Smooth muscle cell (in vitro differentiated cells): ENCODE results near the gene IDH1. TPM values are rescaled to one million over a fixed set of nuclear protein-coding genes. Genes with fewer than 3 reads are reported as not detected.

Experiments
- DNase-seq: peaks from one replicate; lab custom pipeline; 2025; ENCODE audit not compliant: unreplicated experiment; lab: John Stamatoyannopoulos, UW
- H2AFZ ChIP-seq: fragments of 200-600 bp; sonication (generic); 2 replicates; pipeline ENCODE4 v1.6.0; 2016; ENCODE audit warnings: antibody characterized with exemption, low read depth, mild to moderate bottlenecking
- H3F3A ChIP-seq: fragments of 200-600 bp; sonication (generic); 2 replicates; pipeline ENCODE4 v1.6.0; 2017; ENCODE audit warnings: antibody characterized with exemption, low read depth
- H3K27ac ChIP-seq: fragments of 200-600 bp; sonication (generic); 2 replicates; pipeline ENCODE4 v1.5.1; 2016; ENCODE audit warnings: low read depth, mild to moderate bottlenecking
- H3K27me3 ChIP-seq: fragments of 200-600 bp; sonication (generic); 2 replicates; pipeline ENCODE4 v1.6.1; 2016; ENCODE audit warnings: low read depth, mild to moderate bottlenecking
- H3K36me3 ChIP-seq: fragments of 200-600 bp; sonication (generic); 2 replicates; pipeline ENCODE4 v1.5.1; 2016; ENCODE audit warnings: low read depth
- H3K4me1 ChIP-seq: fragments of 200-600 bp; sonication (generic); 2 replicates; pipeline ENCODE4 v1.5.1; 2016; ENCODE audit warnings: low read depth
- H3K4me2 ChIP-seq: fragments of 200-600 bp; sonication (generic); 2 replicates; pipeline ENCODE4 v1.6.0; 2016; ENCODE audit warnings: mild to moderate bottlenecking
- H3K4me3 ChIP-seq: fragments of 200-600 bp; sonication (generic); 2 replicates; pipeline ENCODE4 v1.5.1; 2016; ENCODE audit warnings: mild to moderate bottlenecking
- H3K79me2 ChIP-seq: fragments of 200-600 bp; sonication (generic); 2 replicates; pipeline ENCODE4 v1.6.0; 2016; ENCODE audit warnings: low read depth, mild to moderate bottlenecking
- H3K9ac ChIP-seq: fragments of 200-600 bp; sonication (generic); 2 replicates; pipeline ENCODE4 v1.6.0; 2016; ENCODE audit warnings: low read depth
- H3K9me3 ChIP-seq: fragments of 200-600 bp; sonication (generic); replicated peaks from 2 replicates; pipeline ENCODE4 v1.5.1; 2016; ENCODE audit warnings: low read depth
- H4K20me1 ChIP-seq: fragments of 200-600 bp; sonication (generic); 2 replicates; pipeline ENCODE4 v1.6.0; 2016; ENCODE audit warnings: low read depth
- WGBS: methylation state at CpG from one replicate; pipeline ENCODE4 v1.1.7; 2016; ENCODE audit warnings: low lambda C conversion rate; 5-methylcytosine and 5-hydroxymethylcytosine counted together
- polyA plus RNA-seq: library from polyadenylated mRNA; unstranded; fragments of >200 nt; fragmentation: Nextera tagmentation; extraction: Ambion mirVana; gene quantifications from 2 replicates; pipeline ENCODE4 v1.2.1, GENCODE V29; 2016
- total RNA-seq: library from RNA; depleted of rRNA; stranded (reverse); fragments of >200 nt; gene quantifications from 2 replicates; pipeline ENCODE4 v1.2.3, GENCODE V29; 2014
- TF ChIP-seq, protein P1 (sequence below): fragments of 200-600 bp; sonication (generic); IDR thresholded peaks from 2 replicates; pipeline ENCODE4 v1.5.1; 2017; ENCODE audit warnings: borderline replicate concordance, mild to moderate bottlenecking, antibody characterized with exemption; ENCODE audit not compliant: insufficient read depth, poor library complexity, severe bottlenecking

The IDH1 gene
- total and polyA plus RNA-seq, 2 experiments from 2014 or later = 97.2 to 98.6 TPM

DNA sequence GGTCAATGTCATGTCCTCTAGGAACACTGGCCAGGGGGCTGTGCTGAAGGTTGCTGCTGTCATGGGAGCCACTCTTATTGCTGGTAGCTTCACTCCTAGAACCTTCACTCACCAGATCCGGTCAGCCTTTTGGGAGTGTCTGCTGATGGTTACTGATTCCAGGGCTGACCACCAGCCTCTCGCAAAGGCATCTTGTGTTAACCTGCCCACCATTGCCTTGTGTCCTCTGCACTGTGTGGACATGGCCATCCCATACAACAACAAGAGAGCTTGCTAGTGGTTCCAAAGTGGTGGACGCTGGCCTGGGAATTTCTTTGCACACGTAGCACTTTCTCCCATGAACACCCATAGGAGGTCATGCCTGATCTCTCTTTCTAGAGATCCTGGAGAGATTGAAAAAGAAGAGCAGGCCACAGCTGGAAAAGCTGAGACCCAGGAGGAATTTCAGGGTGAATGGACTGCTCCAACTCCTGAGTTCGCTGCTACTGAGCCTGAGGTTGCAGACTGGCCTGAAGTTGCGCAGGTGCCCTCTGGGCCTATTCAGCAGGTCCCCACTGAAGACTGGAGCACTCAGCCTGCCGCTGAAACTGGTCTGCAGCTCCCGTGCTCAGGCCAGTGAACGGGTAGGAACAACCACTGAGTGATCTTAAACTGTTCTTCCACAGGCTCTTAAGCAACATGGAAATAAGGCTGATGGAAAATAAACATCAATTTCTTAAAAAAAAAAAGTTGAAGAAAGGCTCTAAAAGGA, 46.4 kb downstream of the IDH1 start:
- Histone ChIP-seq H3K4me2 (no peak overlapping the region), H3K36me3 (no peaks in the 10 kb centered on the region), H3K4me1 (no peaks in the 10 kb centered on the region), H3K9me3 (no peaks in the 10 kb centered on the region), H3K9ac (no peak overlapping the region), H4K20me1 (no peaks in the 10 kb centered on the region), H3K27me3 (no peaks in the 10 kb centered on the region), H3K27ac (no peak overlapping the region), H2AFZ (no peak overlapping the region), H3K4me3 (no peak overlapping the region), H3K79me2 (no peaks in the 10 kb centered on the region), H3F3A (no peaks in the 10 kb centered on the region)
- no peak for DNase-seq
- 93% methylated on average over 9 of the region's 9 CpGs for WGBS
- TF ChIP-seq, protein P1, sequence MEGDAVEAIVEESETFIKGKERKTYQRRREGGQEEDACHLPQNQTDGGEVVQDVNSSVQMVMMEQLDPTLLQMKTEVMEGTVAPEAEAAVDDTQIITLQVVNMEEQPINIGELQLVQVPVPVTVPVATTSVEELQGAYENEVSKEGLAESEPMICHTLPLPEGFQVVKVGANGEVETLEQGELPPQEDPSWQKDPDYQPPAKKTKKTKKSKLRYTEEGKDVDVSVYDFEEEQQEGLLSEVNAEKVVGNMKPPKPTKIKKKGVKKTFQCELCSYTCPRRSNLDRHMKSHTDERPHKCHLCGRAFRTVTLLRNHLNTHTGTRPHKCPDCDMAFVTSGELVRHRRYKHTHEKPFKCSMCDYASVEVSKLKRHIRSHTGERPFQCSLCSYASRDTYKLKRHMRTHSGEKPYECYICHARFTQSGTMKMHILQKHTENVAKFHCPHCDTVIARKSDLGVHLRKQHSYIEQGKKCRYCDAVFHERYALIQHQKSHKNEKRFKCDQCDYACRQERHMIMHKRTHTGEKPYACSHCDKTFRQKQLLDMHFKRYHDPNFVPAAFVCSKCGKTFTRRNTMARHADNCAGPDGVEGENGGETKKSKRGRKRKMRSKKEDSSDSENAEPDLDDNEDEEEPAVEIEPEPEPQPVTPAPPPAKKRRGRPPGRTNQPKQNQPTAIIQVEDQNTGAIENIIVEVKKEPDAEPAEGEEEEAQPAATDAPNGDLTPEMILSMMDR = no peak

DNA sequence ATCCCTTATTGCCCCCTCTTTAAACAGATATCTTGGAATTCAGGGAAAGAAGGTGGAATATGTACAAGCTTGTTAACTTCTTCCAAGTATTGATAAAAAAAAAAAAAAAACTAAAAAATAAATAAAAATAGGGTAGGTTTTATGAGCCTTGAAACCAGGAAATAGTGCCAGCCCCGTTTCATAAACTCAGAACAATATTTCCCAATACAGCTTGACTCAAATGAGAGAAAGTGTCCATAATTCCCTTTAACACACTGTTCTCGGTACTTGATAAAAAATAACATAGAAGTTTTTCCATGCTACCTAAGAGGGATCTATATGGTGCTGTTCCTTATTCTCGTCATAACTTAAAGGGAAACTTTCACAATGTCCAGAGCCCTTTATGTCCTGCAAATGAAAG, 47.1 kb downstream of the IDH1 start:
- WGBS = 89% methylated on average over 3 of the region's 3 CpGs
- no peak overlapping the region for H2AFZ ChIP-seq
- no peaks in the 10 kb centered on the region for H3K36me3 ChIP-seq
- no peaks in the 10 kb centered on the region for H4K20me1 ChIP-seq
- H3K9me3 ChIP-seq = no peaks in the 10 kb centered on the region
- TF ChIP-seq, protein P1 = no peak
- H3K27ac ChIP-seq = no peak overlapping the region
- H3K4me2 ChIP-seq = no peak overlapping the region
- DNase-seq = no peak
- no peaks in the 10 kb centered on the region for H3K79me2 ChIP-seq
- H3K27me3 ChIP-seq = no peaks in the 10 kb centered on the region
- no peaks in the 10 kb centered on the region for H3F3A ChIP-seq
- no peak overlapping the region for H3K4me3 ChIP-seq
- no peaks in the 10 kb centered on the region for H3K4me1 ChIP-seq
- H3K9ac ChIP-seq = no peak overlapping the region

DNA sequence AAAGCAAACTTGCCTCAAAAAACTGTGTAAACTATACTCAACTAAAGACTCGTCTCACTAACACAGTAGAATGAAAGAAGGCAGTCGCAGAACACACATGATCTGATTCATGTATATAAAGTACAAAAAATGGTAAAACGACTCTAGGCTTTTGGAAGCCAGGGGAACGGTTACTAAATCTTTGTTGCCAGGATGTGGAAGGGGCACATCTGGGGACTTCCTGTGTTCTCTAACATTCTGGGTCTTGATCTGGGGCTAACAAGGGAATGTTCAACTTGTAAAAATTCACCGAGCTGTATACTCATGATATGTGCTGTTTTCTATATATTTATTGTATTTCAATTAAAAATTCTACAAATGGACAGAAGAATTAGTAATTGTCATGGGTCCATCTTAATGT, 50.7 kb downstream of the IDH1 start:
- no peak overlapping the region for H3K4me3 ChIP-seq

More for the DNA sequence above, 50.7 kb downstream of the IDH1 start:
- H3F3A ChIP-seq = no peaks in the 10 kb centered on the region
- no peak overlapping the region for H3K4me2 ChIP-seq
- TF ChIP-seq, protein P1 = no peak
- H3K27me3 ChIP-seq = no peaks in the 10 kb centered on the region
- no peaks in the 10 kb centered on the region for H4K20me1 ChIP-seq
- H3K79me2 ChIP-seq = no peaks in the 10 kb centered on the region
- H2AFZ ChIP-seq = peak overlapping the region; percentile 46
- 81% methylated on average over 5 of the region's 5 CpGs for WGBS
- H3K36me3 ChIP-seq = no peaks in the 10 kb centered on the region
- no peaks in the 10 kb centered on the region for H3K9me3 ChIP-seq
- H3K4me1 ChIP-seq = no peaks in the 10 kb centered on the region
- H3K9ac ChIP-seq = no peak overlapping the region
- H3K27ac ChIP-seq = no peak overlapping the region
- no peak for DNase-seq
